Gastroesophageal sphincter (tissue), 3 donors: ENCODE results near the gene SPTLC3.

Experiments used
- CTCF ChIP-seq, 4 experiments: fragments of 200-600 bp in 2 of 4; fragments of 450-650 bp in 2 of 4; sonication (generic) in 1 of 4; IDR thresholded peaks; one replicate each; pipeline ENCODE4 v1.5.1; 2017 to 2019; ENCODE audit warnings: antibody characterized with exemption in 4 of 4, mild to moderate bottlenecking in 2 of 4, moderate library complexity in 2 of 4
- POLR2A ChIP-seq, 2 donors: fragments of 450-650 bp; IDR thresholded peaks; one replicate each; pipeline ENCODE4 v1.6.1; 2017; ENCODE audit warnings: antibody characterized with exemption in 2 of 2, mild to moderate bottlenecking in 2 of 2, moderate library complexity in 1 of 2
- POLR2AphosphoS5 ChIP-seq: sonication (generic); formaldehyde crosslinking; IDR thresholded peaks from one replicate; pipeline ENCODE4 v1.6.1; 2017; ENCODE audit warnings: antibody characterized with exemption

GRCh38 chr20:13205848-13206434 lies 197.2 kb downstream of the SPTLC3 start:
- TF ChIP-seq CTCF (IDR thresholded peaks at IDR 0.05) (no peak), POLR2A (IDR thresholded peaks at IDR 0.05) (no peak), POLR2AphosphoS5 (no peak)
